ENCODE results near the gene ECEL1.
"Not testable (repeated sequence)": the region's sequence is repeated elsewhere in the genome, so short reads cannot be mapped to it uniquely, and the experiment has no call there.

ECEL1 gene

GRCh38 chr2:232440220-232441018 lies 47.2 kb downstream of the ECEL1 start:
- DNase-seq, result peak; percentile 40

DNA sequence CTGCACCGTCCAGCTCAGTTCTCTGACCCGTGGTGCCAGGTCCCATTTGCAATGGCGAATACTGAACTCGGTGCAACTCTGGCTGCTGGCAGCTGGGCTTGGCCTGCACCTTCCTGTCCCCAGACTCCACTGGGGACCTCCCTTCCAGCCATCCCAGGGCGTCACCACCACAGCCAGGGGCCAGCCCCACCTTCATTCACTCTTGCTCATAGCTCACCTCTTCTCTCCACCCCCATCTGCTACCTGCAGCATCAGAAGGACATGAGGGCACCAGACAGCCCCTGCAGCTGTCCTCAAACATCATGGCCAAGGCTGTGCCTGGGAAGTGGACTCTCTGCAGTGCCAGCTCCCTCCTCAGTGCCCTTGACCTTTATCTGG lies 47.9 kb downstream of the ECEL1 start:
- DNase-seq, result no peak

- DNase-seq, result no peak
These were observed 48.5 kb downstream of the ECEL1 start for GRCh38 chr2:232438951-232439757.

DNA sequence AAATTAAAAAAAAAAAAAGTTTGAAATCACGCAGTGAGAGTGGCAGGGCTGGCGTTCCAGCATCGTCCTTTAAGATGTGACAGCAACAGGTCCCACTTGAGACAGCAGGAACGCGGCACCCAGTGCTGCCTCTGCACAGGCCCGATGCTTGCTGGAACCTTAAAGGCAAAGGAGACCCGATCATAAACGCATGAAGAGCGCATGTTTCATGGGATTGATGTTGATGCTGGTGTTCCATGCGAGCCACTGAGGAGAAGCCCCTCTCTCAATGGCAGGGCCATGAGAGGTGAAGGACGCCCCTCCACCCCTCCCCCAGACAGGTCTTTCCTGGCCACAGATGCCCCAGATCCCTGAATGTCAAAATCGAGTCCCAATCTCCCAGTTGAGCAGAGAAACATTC lies 49.5 kb downstream of the ECEL1 start:
- DNase-seq, result no peak

DNA sequence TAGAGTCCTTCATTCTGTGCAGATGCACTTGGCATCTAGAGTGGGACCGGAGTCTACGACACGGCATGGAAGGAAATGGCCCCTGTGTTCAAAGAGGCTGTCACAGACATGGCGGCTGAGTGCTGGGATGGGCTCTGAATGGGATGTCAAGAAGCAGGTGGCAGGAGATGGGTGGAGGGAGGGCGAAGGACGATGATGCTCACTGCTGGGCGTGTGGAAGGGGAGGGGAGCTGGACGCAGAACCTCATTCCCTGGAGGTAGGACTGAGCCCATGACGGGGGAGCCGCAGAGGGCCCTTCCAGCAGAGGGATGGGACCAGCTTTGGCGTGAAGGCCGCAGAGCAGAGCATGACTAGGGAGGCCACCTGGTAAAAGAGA lies 50.5 kb downstream of the ECEL1 start:
- DNase-seq, result no peak

DNA sequence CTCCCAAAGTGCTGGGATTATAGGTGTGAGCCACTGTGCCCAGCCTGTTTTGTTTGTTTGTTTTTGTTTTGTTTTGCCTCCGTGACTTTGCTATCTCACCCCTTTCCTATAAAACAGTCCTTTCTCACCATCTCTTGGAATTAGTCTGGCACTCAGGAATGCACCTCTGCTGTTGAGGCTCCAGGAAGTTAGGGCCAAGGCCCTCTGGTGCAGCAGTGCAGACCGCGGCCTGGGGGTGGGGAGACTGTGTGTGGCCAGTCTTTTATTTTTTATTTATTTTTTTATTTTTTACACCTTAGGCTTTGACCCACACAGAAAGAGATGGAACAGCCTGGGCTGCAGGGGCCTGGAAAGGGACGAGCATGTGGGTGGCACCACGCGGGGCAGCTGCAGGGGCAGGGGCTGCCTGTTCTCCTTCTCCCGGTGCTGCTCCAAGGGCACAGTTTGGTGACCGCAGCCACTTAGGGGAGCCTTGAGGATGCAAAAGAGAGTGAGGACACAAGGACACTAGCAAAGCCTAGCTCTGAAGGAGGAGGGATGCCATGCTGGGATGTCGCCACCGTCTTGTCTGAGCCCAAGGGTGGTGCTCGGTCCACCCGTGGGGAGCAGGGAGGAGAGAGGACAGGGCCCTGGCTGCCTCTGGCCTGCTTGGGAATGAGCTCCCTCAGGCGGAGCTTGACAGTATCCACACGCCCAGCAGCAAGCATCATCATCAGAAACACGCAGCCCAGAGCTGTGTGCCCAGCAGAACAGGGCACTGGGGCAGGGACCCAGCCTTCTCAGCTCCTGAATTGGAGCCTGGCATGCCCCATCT lies 51.0 kb downstream of the ECEL1 start:
- DNase-seq, result no peak

DNA sequence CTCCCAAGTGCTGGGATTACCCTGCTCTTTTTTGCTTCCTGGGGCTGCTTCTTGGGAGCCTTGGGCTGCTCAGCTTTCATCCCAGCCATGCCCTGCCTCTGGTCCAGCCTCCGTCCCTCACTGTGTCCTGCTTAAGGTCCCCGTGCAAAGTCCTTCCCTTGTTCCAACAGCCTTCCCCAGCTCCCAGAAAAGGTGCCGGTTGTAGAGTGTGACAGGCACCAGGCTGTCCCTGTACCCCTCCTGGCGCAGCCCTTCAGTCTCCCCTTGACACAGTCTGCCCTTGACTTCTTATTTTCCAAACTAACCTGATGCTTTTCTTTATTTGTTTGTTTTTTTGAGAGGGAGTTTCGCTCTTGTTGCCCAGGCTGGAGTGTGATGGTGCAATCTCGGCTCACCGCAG lies 51.8 kb downstream of the ECEL1 start:
- DNase-seq, result no peak

DNA sequence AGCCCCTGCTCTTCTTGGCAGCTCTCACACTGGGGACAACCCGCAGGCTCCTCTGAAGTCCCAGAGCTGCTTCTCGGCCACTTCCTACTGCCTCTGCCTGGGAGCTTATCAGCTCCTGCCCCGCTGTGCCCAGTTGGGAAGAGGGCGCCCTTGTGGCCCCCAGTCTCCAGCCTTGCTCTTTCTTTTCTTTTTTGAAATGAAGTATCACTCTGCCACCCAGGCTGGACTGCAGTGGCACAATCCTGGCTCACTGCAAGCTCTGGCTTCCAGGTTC lies 52.3 kb downstream of the ECEL1 start:
- DNase-seq, result no peak

DNA sequence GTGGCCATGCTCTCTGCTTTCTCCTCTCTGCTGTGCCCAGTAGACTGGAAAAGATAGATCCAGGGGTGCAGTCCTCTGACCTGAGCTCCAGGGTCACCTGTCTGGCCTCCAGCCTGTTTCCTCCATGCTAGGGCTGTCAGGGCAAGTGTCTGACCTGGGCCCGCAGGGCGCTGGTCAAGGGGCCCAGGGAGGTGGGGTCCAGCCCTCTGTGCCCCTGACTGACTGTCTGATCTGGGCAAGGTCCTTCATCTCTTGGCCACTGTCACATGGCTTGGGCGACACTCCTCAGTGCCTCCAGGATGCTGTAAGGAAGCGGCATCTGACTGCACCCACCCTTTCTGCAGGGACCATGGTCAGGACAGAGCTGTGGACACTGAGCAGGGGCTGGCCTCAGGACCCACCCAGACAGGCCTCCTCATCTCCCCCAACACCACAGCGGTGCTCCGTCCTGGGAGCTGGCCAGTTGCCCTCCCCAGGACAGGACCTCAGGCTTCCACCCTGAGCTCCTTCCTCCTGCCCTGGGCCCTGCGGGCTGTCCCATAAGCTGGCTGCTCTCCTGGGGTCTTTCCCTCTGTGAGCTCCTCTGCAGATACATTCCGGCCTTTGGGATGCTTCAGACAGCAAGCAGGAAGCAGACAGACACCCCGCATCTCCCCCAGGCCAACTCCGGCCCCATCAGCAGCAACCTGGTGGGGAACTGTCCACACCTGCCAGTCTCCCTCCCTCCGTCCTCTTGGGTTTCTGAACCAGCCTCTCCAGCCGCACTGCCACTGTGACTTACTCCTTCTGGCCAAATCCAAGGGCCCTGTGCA lies 52.9 kb downstream of the ECEL1 start:
- no peak for DNase-seq

GRCh38 chr2:232434091-232434490 lies 53.5 kb downstream of the ECEL1 start:
- DNase-seq, result no peak

- not testable (repeated sequence) for DNase-seq
These were observed 54.0 kb downstream of the ECEL1 start for GRCh38 chr2:232433622-232434021.

GRCh38 chr2:232432598-232433184 lies 54.9 kb downstream of the ECEL1 start:
- DNase-seq, result no peak

- DNase-seq, result no peak
These were observed 55.7 kb downstream of the ECEL1 start for GRCh38 chr2:232431705-232432590.

All from NCI-H1105 (cell line).